Activated T-helper 2 cell treated with anti-CD3 and anti-CD28 coated beads, Interferon-gamma antibody, Interleukin-2, Interleukin-4, amounts not matched to agents 10 μg/mL and 5 μg/mL and 100 μg/mL, durations not matched to agents 14 hours and 24 hours and 36 hours (primary cell): ENCODE measurements around the gene APBA1. TPM values are rescaled to one million over a fixed set of nuclear protein-coding genes. Genes with fewer than 3 reads are reported as not detected.
"Not testable (repeated sequence)": the region's sequence is repeated elsewhere in the genome, so short reads cannot be mapped to it uniquely, and the experiment has no call there.

ENCODE experiments used
- DNase-seq: peaks from one replicate; pipeline ENCODE4 v3.0.0; 2021; ENCODE audit warnings: low spot score
- H3K27ac Mint-ChIP-seq: one replicate; pipeline ENCODE4 v1.8.0; 2021; ENCODE audit warnings: mixed read lengths
- H3K27me3 Mint-ChIP-seq: one replicate; pipeline ENCODE4 v1.8.0; 2021; ENCODE audit warnings: low read depth, mixed read lengths
- H3K36me3 Mint-ChIP-seq: one replicate; pipeline ENCODE4 v1.8.0; 2021; ENCODE audit warnings: low read depth, mixed read lengths
- H3K4me1 Mint-ChIP-seq: one replicate; pipeline ENCODE4 v1.8.0; 2021; ENCODE audit warnings: low read depth, mixed read lengths
- H3K4me3 Mint-ChIP-seq: one replicate; pipeline ENCODE4 v1.8.0; 2021; ENCODE audit warnings: low read depth, mild to moderate bottlenecking, moderate library complexity, mixed read lengths
- H3K9me3 Mint-ChIP-seq: one replicate; pipeline ENCODE4 v1.8.0; 2021; ENCODE audit warnings: mixed read lengths
- intact Hi-C: fragments of 100-400 bp; cut with micrococcal nuclease; formaldehyde crosslinking; loops from one replicate; pipeline ENCODE4 v1.15.1; 2023
- total RNA-seq: library from RNA; stranded (reverse); gene quantifications from 2 replicates; pipeline ENCODE4 v1.2.3, GENCODE V29; 2022

APBA1 gene
- total RNA-seq, 1 donor from 2014 or later = 0.98 TPM

DNA sequence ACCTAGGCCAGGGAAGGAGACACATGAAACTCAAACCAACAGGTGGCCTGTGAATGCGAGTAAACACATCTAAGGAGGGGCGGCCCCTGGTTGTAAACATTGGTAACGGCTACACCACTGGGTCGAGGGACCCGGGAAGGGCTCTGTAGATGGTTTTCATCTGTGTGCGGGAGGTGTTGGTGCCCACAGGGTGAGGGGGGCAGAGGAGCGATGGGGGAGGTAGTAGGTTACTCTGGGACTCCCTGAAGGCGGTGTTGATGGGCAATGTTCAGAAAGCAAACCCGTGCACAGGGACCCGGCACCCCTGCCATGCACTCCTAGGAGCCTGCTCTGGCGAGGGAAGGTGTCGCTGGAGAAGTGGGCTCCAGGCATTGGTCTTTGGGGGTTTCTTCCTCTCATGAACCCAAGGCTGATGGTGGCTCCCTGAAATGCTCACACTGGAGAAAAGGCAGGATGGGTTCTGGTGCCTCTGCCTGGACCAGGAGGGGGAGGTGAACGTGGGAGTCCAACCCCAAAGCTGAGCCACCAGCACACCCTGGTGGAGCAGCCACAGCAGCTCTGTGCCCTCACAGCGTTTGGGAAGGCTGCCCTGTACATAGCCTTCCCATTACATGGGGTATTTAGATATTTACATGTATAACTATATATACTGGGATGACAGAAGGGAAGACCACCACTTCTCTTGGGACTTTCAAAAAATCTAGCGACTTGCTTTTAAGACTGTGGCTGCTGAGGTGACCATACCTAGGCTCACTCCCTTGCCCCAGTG is 244.0 kb downstream of the APBA1 start:
- Mint-ChIP-seq H3K9me3 (no peaks in the 10 kb centered on the region), H3K27ac (no peak overlapping the region), H3K27me3 (no peaks in the 10 kb centered on the region), H3K4me1 (no peaks in the 10 kb centered on the region), H3K36me3 (no peaks in the 10 kb centered on the region), H3K4me3 (no peak overlapping the region)
- no peak for DNase-seq
- intact Hi-C loops = no loop called here

DNA sequence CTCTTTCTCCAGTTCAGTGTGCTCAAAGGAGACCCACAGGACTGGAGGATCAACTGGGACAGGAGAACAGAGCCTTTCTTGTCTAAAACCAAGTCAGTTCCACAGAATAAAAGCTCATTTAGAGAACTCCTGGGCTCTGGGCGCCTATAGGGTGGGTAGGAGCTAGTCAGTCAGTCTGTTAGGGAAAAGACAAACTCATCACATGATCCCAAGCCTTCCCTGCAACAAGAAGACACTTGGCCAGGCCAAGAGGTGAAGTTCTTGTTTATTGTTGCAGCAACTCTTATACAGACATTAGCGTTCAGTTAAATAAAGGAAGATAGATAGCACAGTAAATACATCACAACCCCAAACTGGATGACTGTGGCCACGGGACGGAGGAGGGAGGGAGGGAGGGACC is 244.9 kb downstream of the APBA1 start:
- Mint-ChIP-seq H3K36me3 (no peaks in the 10 kb centered on the region), H3K9me3 (no peaks in the 10 kb centered on the region), H3K27me3 (no peaks in the 10 kb centered on the region), H3K4me1 (no peaks in the 10 kb centered on the region), H3K4me3 (no peak overlapping the region), H3K27ac (no peak overlapping the region)
- no peak for DNase-seq
- intact Hi-C loops = no loop called here

DNA sequence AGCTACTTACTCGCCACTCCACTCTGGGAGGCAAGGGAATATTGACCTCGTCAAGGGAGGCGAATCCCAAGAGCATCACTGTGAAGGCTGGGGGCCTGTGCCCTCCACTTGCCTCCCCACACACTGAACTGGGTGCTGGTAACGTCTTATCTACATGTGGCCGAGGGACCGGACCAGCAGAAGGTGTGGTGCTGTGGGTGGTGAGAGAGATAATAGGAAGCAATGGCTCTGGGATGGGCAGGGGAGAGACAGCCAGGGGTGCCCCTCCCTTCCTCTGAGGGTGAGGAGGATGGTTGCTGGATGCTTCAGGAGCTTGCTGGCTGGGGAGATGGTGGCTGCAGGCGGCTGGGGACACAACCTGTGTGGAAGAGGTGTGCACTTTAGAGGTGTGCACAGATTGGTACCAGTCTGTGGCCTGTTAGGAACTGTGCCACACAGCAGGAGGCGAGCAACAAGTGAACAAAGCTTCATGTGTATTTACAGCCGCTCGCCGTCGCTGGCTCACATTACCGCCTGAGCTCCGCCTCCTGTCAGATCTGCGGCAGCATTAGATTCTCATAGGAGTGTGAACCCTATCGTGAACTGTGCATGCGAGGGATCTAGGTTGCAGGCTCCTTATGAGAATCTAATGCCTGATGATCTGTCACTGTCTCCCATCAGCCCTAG is 246.9 kb downstream of the APBA1 start:
- Mint-ChIP-seq H3K4me3 (no peak overlapping the region), H3K27ac (no peak overlapping the region), H3K27me3 (peaks cover 2% of the 10 kb centered on the region), H3K9me3 (no peaks in the 10 kb centered on the region), H3K4me1 (no peaks in the 10 kb centered on the region), H3K36me3 (no peaks in the 10 kb centered on the region)
- no peak for DNase-seq
- intact Hi-C loops = no loop called here

DNA sequence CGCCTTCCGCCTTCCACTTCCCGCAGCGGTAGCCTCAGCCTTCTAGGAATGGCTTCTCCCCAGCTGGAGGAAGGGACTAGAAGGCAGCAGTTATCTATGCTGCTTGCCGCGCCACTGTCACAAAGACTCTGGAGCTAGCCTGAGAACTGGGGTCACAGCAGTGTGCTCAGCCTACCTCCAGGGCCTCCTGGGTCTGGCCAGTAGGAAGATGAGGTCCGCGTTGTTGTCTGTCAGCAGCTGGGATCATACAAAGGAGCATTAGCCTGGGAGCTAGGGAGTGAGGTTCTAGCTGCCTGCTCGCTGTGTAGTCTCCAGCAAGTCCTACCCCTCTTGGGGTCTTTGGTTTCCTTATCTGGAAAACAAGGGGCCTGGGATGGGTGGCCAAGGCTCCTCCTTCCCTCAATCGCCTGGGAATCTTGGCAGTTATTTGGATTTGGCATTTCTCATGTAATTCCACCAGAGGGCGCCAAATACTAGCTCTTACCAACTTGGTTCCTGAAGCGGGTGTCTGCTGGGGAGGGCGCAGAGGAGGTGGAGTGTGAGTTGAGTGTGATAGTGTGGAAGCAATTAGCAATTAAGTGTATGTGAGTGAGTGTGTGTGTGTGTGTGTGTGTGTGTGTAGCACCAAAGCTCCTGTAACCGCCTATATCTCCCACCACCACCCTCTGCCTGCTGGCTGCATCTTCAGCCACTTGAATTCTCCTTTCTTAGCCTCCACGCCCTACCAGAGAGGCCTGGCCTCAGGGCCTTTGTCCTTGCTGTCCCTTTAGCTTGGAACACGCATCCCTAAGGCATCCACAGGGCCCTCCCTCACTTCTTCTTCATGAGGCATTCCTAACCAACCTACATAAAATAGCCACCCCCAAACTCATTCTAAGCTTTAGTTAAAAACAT is 250.0 kb downstream of the APBA1 start:
- peak; percentile 19 for DNase-seq
- intact Hi-C loops = loop anchor here (2.0 to 5.0 kb wide), 4 partner anchors 127 to 690 kb away; no protein-coding TSS in a partner anchor
- H3K36me3 Mint-ChIP-seq = no peaks in the 10 kb centered on the region
- H3K4me3 Mint-ChIP-seq = no peak overlapping the region
- H3K4me1 Mint-ChIP-seq = no peaks in the 10 kb centered on the region
- H3K27me3 Mint-ChIP-seq = peaks cover 4% of the 10 kb centered on the region
- H3K9me3 Mint-ChIP-seq = no peaks in the 10 kb centered on the region
- H3K27ac Mint-ChIP-seq = no peak overlapping the region

DNA sequence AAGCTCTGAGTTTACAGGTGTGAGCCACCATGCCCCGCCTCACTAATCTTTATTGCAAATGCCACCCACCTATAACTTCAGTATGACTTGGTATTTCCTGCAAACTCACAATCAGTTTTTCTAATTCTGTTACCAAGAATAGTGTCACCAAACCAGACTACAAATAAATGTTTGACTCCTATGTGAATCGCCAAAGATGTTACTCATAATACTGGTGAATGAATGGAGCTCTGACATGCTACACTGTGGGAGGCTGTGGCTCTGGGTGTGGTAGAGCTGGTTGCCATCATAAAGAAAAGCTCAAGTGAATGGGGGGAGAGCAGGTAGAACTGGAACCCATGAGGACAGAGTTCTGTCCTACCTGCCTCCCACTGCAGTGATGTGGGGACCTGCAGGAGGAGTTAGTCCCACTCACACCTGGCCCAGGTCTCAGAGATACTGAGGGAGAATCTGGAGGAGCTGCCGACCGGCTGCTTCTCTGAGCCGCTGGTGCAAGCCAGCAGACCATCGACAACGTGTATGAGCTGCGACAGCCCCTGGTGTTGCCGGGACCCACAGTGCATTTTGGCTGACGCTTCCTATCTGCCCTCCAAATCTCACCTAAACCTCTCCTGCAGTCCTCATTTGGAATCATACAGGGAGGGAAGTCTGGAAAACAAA is 251.4 kb downstream of the APBA1 start:
- DNase-seq = no peak
- H3K9me3 Mint-ChIP-seq = no peaks in the 10 kb centered on the region
- intact Hi-C loops = loop anchor here (5.0 kb wide), 3 partner anchors 457 to 692 kb away; no protein-coding TSS in a partner anchor
- H3K27me3 Mint-ChIP-seq = peaks cover 4% of the 10 kb centered on the region
- H3K36me3 Mint-ChIP-seq = no peaks in the 10 kb centered on the region
- H3K4me1 Mint-ChIP-seq = no peaks in the 10 kb centered on the region
- H3K4me3 Mint-ChIP-seq = no peak overlapping the region
- H3K27ac Mint-ChIP-seq = no peak overlapping the region

DNA sequence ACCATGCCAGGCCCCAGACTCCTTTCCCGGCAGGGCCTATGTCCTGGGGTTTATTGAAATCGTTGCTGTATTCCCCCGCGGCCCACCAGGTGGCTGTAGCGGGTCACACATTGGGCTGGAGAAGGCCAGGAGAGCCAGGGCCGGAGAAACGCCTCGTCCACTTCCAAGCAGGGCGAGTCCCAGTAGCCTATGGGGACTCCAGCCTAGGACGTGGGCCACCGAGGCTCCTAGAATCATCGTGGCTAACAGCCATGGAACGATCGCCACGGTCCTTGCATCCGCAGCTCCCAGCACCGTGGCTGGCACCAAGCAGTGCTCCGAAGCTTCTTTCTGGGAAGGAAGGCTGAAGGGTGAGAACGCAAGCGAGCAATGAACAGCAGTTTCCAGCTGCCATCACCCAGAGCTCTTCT is 259.4 kb downstream of the APBA1 start:
- H3K36me3 Mint-ChIP-seq = no peaks in the 10 kb centered on the region
- no peak overlapping the region for H3K4me3 Mint-ChIP-seq
- DNase-seq = no peak
- no peaks in the 10 kb centered on the region for H3K9me3 Mint-ChIP-seq
- H3K27ac Mint-ChIP-seq = no peak overlapping the region
- peaks cover 8% of the 10 kb centered on the region for H3K27me3 Mint-ChIP-seq
- H3K4me1 Mint-ChIP-seq = no peaks in the 10 kb centered on the region
- intact Hi-C loops = no loop called here

DNA sequence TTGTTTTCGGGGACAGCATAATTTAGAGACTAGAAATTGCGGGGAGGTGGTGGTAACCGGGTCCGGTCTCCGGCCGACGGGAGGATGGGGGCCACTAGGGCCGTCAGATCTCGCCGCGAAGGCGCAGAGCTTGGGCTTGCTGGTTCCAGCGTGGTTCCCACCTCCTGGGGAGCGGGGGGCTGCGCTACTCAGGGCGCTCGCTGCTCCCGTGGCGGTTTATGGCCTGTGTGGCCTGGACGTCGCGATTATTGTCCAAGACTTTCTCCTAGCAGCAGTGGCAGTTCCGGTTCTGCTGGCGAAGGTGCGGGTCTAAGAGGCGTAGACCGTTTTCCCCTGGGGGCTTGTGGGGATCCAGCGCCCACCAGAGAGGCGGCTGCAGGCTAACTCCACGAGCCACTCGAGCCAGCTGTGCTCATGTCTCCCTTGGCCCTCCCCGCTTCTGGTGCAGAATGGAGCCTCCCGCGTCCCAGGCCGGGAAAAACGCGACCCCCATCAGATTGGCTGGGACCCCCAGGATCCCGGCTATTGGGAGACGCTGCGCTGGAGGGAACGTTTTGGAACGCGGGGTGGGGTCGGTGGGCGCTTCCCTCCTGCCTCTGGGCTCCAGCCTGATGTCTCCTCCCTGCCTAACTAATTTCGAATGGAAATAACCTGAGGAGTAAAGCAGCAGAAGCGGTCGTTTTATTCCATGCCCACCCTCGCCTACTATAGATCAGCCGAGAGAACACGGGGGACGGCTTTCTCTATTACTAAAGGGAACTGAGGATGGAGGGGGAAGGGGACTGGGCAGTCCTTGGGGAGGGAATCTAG is 260.0 kb downstream of the APBA1 start:
- Mint-ChIP-seq H3K4me1 (no peaks in the 10 kb centered on the region), H3K4me3 (no peak overlapping the region), H3K9me3 (no peaks in the 10 kb centered on the region), H3K27ac (no peak overlapping the region), H3K27me3 (peaks cover 8% of the 10 kb centered on the region), H3K36me3 (no peaks in the 10 kb centered on the region)
- intact Hi-C loops = no loop called here
- DNase-seq = no peak

DNA sequence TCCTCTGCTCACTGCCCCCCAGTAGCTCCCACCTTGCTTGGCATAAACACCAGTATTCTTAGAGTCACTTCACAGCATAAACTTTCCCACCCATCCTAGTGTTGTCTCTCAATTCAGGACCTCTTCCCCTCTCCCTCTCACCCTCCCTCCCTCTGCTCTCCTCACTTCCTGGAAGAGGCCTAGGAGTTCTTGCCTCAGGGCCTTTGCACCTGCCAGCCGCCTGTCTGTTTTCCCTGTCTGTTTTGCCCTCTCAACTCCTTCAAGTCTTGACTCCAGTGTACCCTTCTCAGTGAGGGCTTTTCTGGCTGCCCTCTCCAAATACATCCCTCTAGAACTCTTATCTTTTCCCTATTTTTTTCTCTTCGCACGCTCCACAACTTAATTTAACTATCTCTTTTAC is 260.9 kb downstream of the APBA1 start:
- no peaks in the 10 kb centered on the region for H3K4me1 Mint-ChIP-seq
- H3K27ac Mint-ChIP-seq = no peak overlapping the region
- intact Hi-C loops = no loop called here
- peaks cover 8% of the 10 kb centered on the region for H3K27me3 Mint-ChIP-seq
- no peak for DNase-seq
- H3K36me3 Mint-ChIP-seq = no peaks in the 10 kb centered on the region
- no peaks in the 10 kb centered on the region for H3K9me3 Mint-ChIP-seq
- H3K4me3 Mint-ChIP-seq = no peak overlapping the region

DNA sequence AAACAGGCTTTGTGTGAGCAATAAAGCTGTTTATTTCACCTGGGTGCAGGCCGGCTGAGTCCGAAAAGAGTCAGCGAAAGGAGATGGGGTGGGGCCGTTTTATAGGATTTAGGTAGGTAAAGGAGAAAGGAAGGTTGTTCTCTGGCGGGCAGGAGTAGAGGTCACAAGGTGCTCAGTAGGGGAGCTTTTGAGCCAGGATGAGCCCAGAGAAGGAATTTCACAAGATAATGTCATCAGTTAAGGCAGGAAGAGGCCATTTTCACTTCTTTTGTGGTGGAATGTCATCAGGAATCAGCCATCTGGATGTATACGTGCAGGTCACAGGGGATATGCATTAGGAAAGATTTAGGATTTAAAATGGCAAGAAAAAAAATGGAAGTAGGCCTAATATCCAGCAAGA is 262.2 kb downstream of the APBA1 start:
- H3K27me3 Mint-ChIP-seq, H3K36me3 Mint-ChIP-seq, H3K4me1 Mint-ChIP-seq, H3K4me3 Mint-ChIP-seq, DNase-seq, intact Hi-C loops, H3K27ac Mint-ChIP-seq, H3K9me3 Mint-ChIP-seq: not testable (repeated sequence)

DNA sequence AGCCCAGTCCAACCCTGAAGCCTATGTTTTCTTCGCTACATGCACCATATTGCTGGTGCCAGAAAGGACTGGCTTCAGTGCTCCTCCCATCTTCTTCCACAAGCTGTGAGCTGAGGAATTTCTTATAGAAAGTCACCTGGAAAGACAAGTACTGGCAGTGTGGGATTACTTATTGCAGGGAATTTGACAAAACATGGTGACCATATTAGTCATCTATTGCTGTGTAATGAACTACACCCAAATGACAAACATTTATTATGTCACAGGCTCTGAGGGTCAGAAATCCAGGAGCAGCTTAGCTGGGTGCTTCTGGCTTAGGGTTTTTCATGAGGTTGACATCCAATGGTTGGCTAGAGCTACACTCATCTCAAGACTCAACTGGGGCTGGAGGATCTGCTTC is 271.7 kb downstream of the APBA1 start:
- Mint-ChIP-seq H3K27ac (no peak overlapping the region), H3K36me3 (no peaks in the 10 kb centered on the region), H3K4me3 (no peak overlapping the region), H3K4me1 (no peaks in the 10 kb centered on the region), H3K9me3 (no peaks in the 10 kb centered on the region), H3K27me3 (no peaks in the 10 kb centered on the region)
- intact Hi-C loops = no loop called here
- DNase-seq = no peak

DNA sequence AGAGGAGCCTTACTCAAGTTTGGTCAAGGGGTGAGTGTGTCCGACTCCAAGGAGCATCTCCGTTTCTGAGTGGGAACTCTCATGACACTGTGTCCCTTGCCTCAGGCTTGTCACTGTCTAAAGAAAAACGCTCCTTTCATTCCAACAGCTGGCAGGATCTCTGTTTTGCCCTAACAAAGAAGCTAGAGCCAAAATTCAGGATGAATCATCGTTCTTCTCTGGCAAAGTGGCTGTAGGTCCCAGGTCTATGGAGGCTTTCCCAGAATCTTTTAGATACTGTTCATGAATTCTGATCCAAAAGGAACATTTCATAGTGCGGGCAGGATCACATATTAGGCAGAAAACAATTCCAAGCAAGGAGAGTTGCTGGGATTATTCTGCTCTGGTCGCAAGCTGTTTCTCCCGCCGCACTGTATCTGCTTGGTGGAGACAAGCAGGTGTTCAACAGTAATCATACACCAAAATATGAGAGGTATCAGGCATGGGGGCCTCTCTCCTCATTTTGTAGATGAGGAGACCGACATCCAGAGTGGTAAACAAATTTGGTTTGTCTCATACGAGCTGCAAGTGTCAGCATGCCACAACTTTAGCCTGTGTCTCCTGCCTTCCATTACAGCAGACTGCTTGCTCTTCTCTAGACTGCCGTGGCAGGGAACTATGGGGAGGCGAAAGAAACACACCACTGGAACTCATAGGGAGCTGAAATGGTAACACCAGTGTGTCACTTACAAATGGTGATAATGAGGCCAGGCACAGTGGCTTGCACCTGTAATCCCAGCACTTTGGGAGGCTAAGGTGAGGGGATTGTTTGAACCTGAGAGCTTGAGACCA is 274.6 kb downstream of the APBA1 start:
- H3K4me3 Mint-ChIP-seq = no peak overlapping the region
- intact Hi-C loops = no loop called here
- no peaks in the 10 kb centered on the region for H3K4me1 Mint-ChIP-seq
- H3K9me3 Mint-ChIP-seq = no peaks in the 10 kb centered on the region
- no peaks in the 10 kb centered on the region for H3K27me3 Mint-ChIP-seq
- DNase-seq = no peak
- H3K27ac Mint-ChIP-seq = no peak overlapping the region
- no peaks in the 10 kb centered on the region for H3K36me3 Mint-ChIP-seq
